HTR-8/SVneo (cell line): ENCODE measurements around the gene CAMK1D.

ENCODE experiments used
- DNase-seq: peaks from one replicate; pipeline ENCODE4 v3.0.0; 2011; ENCODE audit warnings: low spot score, mixed read lengths; ENCODE audit not compliant: insufficient read length
- FAIRE-seq: peaks from 2 replicates; lab custom pipeline; 2011; peaks lifted over from hg19 to GRCh38; lab: Jason Lieb, UNC

The CAMK1D gene

GRCh38 chr10:12572281-12572680 is 222.9 kb downstream of the CAMK1D start:
- DNase-seq (no peak), FAIRE-seq (no peak)

GRCh38 chr10:12577610-12578009 is 228.3 kb downstream of the CAMK1D start:
- FAIRE-seq (no peak), DNase-seq (no peak)

GRCh38 chr10:12579954-12580858 is 230.9 kb downstream of the CAMK1D start:
- FAIRE-seq (no peak), DNase-seq (no peak)

- FAIRE-seq, result no peak
- no peak for DNase-seq
Observed at GRCh38 chr10:12583891-12584595, 234.7 kb downstream of the CAMK1D start.

- DNase-seq (no peak), FAIRE-seq (no peak)
Observed at GRCh38 chr10:12586741-12587140, 237.4 kb downstream of the CAMK1D start.

DNA sequence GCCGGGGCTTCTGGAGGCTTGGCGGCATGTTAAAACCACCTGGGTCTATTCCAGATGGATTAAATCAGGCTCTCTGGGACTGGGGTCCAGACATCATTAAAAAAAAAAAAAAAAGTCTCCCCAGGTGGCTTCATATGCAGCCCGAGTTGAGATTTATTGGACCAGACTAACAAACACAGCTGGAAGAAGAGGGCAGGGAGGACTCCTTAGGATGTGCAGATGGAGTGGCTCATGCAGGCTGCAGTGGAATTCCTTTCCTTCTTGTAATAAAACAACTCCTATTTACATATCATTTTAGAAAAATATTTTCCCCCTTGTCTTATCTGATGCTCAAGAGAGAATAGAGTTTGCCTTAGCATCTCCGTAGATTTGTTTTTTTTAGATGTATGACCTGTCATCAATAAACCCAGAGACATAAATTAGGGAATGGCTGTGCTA is 238.1 kb downstream of the CAMK1D start:
- no peak for DNase-seq
- FAIRE-seq, result no peak

GRCh38 chr10:12588091-12588860 is 238.9 kb downstream of the CAMK1D start:
- DNase-seq, result no peak
- FAIRE-seq, result no peak

GRCh38 chr10:12589291-12589690 is 239.9 kb downstream of the CAMK1D start:
- DNase-seq, result no peak
- no peak for FAIRE-seq

DNA sequence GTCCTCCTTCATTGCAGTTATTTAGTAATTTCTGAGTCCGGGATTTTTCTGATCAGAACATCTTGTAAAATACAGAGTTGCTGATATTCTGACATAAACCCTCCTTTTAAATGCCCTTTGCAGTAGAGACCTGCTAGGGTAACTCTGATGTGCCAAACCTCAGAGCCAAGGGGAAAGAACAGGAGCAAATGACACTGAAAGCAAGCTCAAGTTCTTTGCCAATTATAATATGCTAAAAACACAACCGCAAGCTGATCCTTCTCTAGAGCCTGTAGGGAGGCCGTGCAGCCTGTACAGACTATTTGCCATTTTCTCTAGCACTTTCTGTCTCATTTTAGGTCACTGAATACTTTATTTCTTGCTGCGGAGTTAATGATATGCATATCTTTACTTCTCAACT is 240.4 kb downstream of the CAMK1D start:
- FAIRE-seq (no peak), DNase-seq (no peak)

DNA sequence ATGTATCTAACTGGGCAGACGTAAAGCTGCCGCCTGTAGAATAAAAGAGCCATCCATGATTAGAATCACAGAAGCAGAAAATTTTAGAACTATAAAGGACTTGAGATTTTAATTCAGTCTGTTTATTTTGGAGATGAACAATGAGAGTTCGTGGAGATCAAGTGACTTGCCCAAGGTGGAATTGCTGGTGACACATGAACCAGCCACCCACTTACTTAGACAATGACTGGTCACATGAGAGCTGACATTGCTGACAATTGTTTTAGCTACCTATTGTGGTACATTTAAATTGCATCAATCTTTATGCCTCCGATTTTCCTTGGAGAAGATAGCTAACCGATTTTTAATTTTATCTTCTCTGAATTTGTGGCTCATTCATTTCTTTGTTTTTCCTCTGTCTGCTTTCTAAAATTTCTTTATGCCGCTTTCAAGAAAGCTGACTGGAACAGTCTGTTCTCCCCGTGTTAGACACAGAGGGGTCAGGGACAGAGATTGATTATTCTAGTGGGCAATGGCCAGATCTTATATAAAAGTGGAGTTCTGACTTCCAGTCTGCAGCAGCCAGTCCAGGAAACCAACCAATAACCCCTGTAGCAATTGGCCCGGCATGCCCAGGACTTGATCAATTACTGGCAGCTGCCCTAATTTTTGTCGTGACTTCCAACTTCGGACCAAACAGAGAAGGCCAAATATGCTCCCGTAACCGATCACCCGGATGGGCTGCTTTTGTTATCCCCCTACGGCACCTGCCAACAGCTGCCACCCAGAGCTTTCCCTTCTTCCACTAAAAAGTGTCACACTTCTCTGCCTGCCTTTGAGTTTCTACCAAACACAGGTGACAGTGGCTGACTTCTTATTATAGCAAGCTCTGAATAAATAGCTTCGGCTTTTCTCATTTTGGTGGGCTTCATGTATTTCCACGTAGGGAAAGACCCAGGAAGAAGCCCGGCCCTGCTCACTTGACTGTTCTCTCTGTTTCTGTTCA is 241.6 kb downstream of the CAMK1D start:
- FAIRE-seq, result no peak
- DNase-seq, result no peak

DNA sequence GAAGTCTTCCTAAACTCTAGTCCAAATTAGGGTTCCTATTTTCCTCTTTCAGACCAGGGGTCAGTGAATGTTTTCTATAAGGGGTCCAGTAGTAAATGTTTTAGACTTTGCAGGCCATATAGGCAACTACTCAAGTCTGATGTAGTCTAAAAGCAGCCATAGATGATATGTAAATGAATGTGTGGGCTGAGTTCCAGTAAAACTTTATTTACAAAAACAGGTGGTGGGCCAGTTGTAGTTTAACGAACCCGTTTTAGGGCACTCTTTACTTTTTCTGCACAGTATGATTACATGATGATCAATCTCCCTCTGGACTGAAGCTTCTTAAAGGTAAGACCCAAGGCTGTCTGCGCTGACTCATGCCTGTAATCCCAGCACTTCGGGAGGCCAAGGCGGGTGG is 243.6 kb downstream of the CAMK1D start:
- no peak for DNase-seq
- no peak for FAIRE-seq

- no peak for DNase-seq
- FAIRE-seq, result no peak
Observed at GRCh38 chr10:12594448-12594944, 245.1 kb downstream of the CAMK1D start.

DNA sequence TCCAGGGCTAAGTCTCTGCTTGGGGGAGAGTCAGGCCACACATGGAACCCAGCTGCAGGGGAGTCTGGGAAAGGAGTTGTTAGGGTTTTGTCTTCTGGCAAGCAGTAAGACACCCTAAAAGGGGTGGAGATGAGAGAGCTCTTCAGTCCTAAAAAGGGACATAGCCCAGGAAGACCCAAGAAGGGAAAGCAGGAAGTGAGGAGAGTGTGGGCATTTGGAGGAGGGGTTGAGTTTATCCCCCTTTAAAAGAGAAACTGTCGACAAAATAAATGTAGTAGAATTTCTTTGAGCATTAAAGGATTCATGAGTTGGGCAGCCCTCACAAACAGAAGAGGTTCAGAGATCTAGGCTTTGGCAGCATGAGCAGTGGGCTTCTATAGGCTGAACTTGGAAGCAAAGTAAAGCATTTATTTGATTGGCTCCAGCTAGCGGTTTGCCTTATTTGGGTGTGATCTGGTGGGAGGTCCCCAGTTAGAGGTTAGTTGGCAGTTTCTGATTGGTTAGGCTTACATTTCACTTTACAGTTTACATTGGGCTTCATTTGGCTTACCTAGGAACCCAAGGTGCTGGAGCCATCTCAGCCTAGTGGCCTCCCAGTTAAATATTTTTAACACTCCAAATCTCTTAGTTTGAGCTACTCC is 246.7 kb downstream of the CAMK1D start:
- DNase-seq (no peak), FAIRE-seq (no peak)

DNA sequence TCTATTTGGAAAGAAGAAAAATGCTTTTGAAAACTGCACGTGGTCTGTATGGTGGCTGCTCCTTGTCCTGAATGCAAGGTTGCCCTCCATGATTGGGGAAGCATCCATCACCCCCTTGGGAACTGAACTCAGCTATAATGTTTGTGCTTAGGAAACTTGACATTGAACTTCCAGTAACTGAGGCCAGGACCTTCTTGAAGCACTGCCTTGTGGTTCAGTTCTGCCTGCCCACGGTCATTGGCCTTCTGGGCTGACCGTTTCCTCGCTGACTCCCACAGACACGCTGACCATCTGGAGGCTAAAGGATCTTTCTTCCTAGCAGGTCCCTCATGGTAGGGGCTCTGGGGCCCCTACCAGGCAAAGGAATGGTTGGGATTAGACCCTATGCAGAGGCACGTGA is 247.8 kb downstream of the CAMK1D start:
- FAIRE-seq, result no peak
- no peak for DNase-seq

- DNase-seq, result no peak
Observed at GRCh38 chr10:12597788-12598765, 248.7 kb downstream of the CAMK1D start.

DNA sequence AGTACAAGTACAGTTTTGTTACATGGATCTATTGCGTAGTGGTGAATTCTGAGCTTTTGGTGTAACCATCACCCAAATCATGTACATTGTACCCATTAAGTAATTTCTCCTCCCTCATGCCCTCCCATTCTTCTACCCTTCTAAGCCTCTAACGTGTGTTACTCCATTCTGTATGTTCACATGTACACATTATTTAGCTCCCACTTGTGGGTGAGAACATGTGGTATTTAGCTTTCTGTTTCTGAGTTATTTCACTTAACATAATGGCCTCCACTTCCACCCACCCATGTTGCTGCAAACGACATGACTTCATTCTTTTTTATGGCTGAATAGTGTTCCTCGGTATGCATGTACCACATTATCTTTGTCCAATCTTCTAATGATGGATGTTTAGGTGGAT is 251.3 kb downstream of the CAMK1D start:
- FAIRE-seq (no peak), DNase-seq (no peak)

More at GRCh38 chr10:12597788-12598765, 248.7 kb downstream of the CAMK1D start:
- no peak for FAIRE-seq

DNA sequence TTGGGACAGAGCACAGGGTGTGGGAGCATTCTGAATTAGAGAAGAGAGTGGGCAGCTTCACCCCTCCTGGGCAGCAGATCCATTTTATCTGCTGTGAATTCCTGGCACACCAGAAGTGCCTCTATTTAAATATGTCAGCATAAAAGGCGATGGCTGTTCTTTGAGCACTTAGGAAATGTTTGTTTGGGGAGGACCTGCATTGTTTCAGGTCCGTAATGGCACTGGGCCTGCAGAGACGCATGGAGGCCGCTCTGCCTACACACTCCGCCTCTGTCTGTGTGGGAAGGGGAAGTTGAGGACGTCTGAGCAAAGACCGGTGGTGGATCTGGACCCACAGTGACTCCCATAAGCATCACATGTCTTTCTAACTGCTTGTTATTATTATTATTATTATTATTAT is 253.2 kb downstream of the CAMK1D start:
- DNase-seq, result no peak
- no peak for FAIRE-seq
